PC-3 (cell line): Measurements from ENCODE around the gene KNDC1.

Source experiments
- EZH2 ChIP-seq: fragments of 300-600 bp; sonication (generic); IDR thresholded peaks from one replicate; pipeline ENCODE4 v1.6.1; 2017; ENCODE audit warnings: antibody characterized with exemption, mild to moderate bottlenecking, low read length; ENCODE audit not compliant: unreplicated experiment
- EZH2phosphoT487 ChIP-seq: fragments of 300-600 bp; sonication (generic); IDR thresholded peaks from 2 replicates; pipeline ENCODE4 v1.6.1; 2018; ENCODE audit warnings: mild to moderate bottlenecking, antibody characterized with exemption, low read length, borderline replicate concordance
- TF ChIP-seq, protein P1 (sequence below): fragments of 300-600 bp; sonication (generic); conservative IDR thresholded peaks from 2 replicates; pipeline ENCODE4 v1.5.1; 2017; ENCODE audit warnings: antibody characterized with exemption, low read depth, mild to moderate bottlenecking, low read length

DNA sequence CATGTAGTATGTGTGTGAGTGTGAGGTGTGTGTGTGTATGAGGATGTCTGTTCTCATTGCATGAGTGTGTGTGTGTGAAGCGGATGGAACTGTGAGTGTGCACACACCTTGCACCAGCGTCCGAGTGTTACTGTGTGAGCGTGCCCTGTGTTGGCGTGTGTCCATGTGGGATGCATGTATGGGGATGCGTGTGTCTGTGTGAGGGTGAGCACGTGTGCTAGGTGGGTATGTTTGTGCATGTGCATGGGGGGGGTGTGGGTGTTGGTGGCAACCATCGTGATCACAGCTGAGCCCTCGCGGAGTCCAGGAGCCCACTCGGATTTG is 6.4 kb downstream of the KNDC1 start:
- TF ChIP-seq, protein P1, sequence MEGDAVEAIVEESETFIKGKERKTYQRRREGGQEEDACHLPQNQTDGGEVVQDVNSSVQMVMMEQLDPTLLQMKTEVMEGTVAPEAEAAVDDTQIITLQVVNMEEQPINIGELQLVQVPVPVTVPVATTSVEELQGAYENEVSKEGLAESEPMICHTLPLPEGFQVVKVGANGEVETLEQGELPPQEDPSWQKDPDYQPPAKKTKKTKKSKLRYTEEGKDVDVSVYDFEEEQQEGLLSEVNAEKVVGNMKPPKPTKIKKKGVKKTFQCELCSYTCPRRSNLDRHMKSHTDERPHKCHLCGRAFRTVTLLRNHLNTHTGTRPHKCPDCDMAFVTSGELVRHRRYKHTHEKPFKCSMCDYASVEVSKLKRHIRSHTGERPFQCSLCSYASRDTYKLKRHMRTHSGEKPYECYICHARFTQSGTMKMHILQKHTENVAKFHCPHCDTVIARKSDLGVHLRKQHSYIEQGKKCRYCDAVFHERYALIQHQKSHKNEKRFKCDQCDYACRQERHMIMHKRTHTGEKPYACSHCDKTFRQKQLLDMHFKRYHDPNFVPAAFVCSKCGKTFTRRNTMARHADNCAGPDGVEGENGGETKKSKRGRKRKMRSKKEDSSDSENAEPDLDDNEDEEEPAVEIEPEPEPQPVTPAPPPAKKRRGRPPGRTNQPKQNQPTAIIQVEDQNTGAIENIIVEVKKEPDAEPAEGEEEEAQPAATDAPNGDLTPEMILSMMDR = no peak
- TF ChIP-seq EZH2phosphoT487 (no peak), EZH2 (no peak)
